Measurements from ENCODE around the gene SNRPD3. TPM values are rescaled to one million over a fixed set of nuclear protein-coding genes. Genes with fewer than 3 reads are reported as not detected.
A peak's percentile ranks its signal among the peaks of the same experiment; 100 is the strongest.

SNRPD3 gene
- 81.7 and 84.3 TPM in 2 replicates for polyA plus RNA-seq (2013)

DNA sequence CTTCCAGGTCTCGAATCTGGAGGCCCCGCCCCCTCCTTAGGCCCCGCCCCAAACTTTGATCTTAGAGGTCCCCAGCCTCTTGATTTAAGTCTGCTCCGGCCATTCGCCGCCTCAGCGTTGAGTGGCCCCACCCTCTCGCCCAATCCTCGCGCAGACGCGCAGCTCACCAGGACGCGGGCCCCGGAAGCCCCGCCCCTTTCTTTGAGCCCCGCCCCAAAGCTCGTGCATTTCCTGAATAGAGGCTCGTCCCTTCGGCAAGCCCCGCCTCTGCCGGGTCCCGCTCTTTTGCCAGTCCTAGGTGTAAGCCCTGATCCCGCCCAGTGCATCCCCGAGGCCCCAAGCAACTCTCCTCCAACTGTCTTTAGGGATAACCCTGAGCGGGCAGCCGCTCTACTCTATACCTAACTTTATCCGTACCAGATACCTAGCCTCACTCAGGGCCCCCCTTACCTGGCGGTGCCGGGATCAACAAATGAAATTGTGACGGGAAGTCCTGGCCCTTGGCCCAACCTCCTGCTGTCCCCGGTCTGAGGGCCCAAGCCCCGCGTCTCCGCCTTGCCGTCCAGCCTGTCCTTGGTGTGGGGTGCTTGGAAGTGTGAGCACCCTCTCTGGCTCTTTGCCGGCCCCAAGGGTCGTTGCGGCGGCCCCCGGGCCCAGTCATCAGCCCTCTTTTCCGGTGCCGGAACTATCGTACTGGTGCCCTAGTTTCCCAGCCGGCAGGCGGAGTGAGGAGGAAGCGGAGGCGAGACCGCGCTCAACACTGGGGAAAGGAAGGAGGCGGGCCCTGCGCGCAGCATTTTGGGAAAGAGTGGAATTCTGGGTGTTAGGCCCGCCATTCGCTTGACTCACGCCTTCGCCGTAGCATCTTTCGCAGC lies at the start of gene SNRPD3:
Gene SNRPD3 (plus strand): TSS at position 835 of the 875 bp plus-strand sequence. CDS start 1,676 bp downstream, outside the sequence.
- Histone ChIP-seq H2BK12ac (ENCODE audit: low read length) (peak within 1 kb of the TSS; percentile 23), H3K4me3 (ENCODE audit: low read depth, low read length) (peak within 1 kb of the TSS; percentile 95), H3K9me3 (ENCODE audit: insufficient read depth, low read depth, low read length) (no peaks in the 10 kb centered on the region), H2BK5ac (ENCODE audit: low read depth, low read length, poor library complexity) (peak within 1 kb of the TSS; percentile 90), H3K36me3 (ENCODE audit: control insufficient read depth in 1 of 2, insufficient read depth in 2 of 2, low read length in 2 of 2) (peaks cover 12 to 21% of the 10 kb centered on the region in 2 experiments), H3K4me1 (ENCODE audit: control insufficient read depth in 1 of 2, insufficient read depth in 2 of 2, low read length in 2 of 2) (peaks cover 8 to 12% of the 10 kb centered on the region in 2 experiments), H2AK5ac (ENCODE audit: low read length) (peak within 1 kb of the TSS; percentile 89), H3K27me3 (ENCODE audit: insufficient read depth, low read length) (no peaks in the 10 kb centered on the region), H3K4ac (ENCODE audit: low read depth, low read length) (peak within 1 kb of the TSS; percentile 91), H3K79me1 (ENCODE audit: low read length) (peaks cover 11% of the 10 kb centered on the region), H3K4me2 (ENCODE audit: low read length) (peak within 1 kb of the TSS; percentile 94), H3K27ac (ENCODE audit: low read depth, low read length) (peak within 1 kb of the TSS; percentile 90), H4K12ac (ENCODE audit: low read depth, low read length) (peak within 1 kb of the TSS; percentile 66), H3K18ac (ENCODE audit: low read length) (peak within 1 kb of the TSS; percentile 89), H3K9ac (ENCODE audit: low read length) (peak within 1 kb of the TSS; percentile 97), H2BK120ac (ENCODE audit: insufficient read depth, low read length, poor library complexity) (peak within 1 kb of the TSS; percentile 81), H3K23ac (ENCODE audit: low read length) (no peak within 1 kb of the TSS), H3K14ac (ENCODE audit: low read length) (peak within 1 kb of the TSS; percentile 95), H2AFZ (ENCODE audit: insufficient read depth, low read length, poor library complexity) (peak within 1 kb of the TSS; percentile 90), H3K79me2 (ENCODE audit: control insufficient read depth, insufficient read depth, low read length, poor library complexity) (peaks cover 14% of the 10 kb centered on the region), H4K8ac (ENCODE audit: low read depth, low read length) (peak within 1 kb of the TSS; percentile 98), H4K91ac (ENCODE audit: low read depth, low read length) (peak within 1 kb of the TSS; percentile 83)
- peak; percentile 99 for DNase-seq
- no CpG with 5 or more reads among the region's 59 CpGs for WGBS (ENCODE audit: extremely low coverage, insufficient coverage, insufficient read length)

DNA sequence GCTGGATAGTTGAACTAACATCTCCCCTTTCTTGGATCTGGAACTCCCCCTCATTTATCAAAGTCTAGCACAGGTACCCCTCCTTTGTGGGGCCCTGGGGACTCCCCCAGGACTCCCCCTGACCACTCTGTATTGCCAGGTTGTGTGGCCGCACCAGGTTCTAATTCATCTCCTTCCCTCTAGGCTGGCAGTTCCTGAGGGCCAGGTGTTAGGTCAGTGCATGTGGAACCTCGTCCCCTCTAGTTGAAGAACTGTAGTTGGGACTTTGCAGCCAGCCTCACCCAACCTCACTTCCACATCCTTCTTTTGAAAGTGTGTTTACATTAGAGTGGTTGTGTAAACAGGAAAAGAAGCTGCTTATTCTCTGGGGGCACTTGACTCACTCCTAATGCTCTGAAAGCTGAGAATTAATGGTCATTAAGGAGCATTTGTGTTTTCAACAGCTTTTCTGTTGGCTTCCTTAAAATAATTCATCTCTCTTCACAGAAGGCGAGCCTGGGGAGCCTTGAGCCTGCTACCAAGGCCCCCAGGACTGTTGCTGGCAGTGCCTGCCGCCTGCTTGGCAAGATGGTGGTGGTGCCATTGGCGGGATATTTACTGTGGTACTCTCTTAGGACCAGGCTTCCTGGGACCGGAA lies 48.9 kb upstream of the SNRPD3 start:
- Histone ChIP-seq H4K8ac (ENCODE audit: low read depth, low read length) (no peak overlapping the region), H2BK12ac (ENCODE audit: low read length) (no peak overlapping the region), H3K9me3 (ENCODE audit: insufficient read depth, low read depth, low read length) (no peaks in the 10 kb centered on the region), H3K14ac (ENCODE audit: low read length) (no peak overlapping the region), H3K4me1 (ENCODE audit: control insufficient read depth in 1 of 2, insufficient read depth in 2 of 2, low read length in 2 of 2) (no peaks in the 10 kb centered on the region), H3K4me2 (ENCODE audit: low read length) (no peak overlapping the region), H3K9ac (ENCODE audit: low read length) (no peak overlapping the region), H3K23ac (ENCODE audit: low read length) (no peak overlapping the region), H3K27me3 (ENCODE audit: insufficient read depth, low read length) (no peaks in the 10 kb centered on the region), H2AFZ (ENCODE audit: insufficient read depth, low read length, poor library complexity) (no peak overlapping the region), H3K79me2 (ENCODE audit: control insufficient read depth, insufficient read depth, low read length, poor library complexity) (no peaks in the 10 kb centered on the region), H3K18ac (ENCODE audit: low read length) (no peak overlapping the region), H3K36me3 (ENCODE audit: control insufficient read depth in 1 of 2, insufficient read depth in 2 of 2, low read length in 2 of 2) (no peaks in the 10 kb centered on the region), H3K4ac (ENCODE audit: low read depth, low read length) (no peak overlapping the region), H3K27ac (ENCODE audit: low read depth, low read length) (no peak overlapping the region), H3K79me1 (ENCODE audit: low read length) (no peaks in the 10 kb centered on the region), H4K12ac (ENCODE audit: low read depth, low read length) (no peak overlapping the region), H2BK5ac (ENCODE audit: low read depth, low read length, poor library complexity) (no peak overlapping the region), H3K4me3 (ENCODE audit: low read depth, low read length) (no peak overlapping the region), H2AK5ac (ENCODE audit: low read length) (no peak overlapping the region), H4K91ac (ENCODE audit: low read depth, low read length) (no peak overlapping the region), H2BK120ac (ENCODE audit: insufficient read depth, low read length, poor library complexity) (no peak overlapping the region)
- DNase-seq = no peak
- no CpG with 5 or more reads among the region's 6 CpGs for WGBS (ENCODE audit: extremely low coverage, insufficient coverage, insufficient read length)

DNA sequence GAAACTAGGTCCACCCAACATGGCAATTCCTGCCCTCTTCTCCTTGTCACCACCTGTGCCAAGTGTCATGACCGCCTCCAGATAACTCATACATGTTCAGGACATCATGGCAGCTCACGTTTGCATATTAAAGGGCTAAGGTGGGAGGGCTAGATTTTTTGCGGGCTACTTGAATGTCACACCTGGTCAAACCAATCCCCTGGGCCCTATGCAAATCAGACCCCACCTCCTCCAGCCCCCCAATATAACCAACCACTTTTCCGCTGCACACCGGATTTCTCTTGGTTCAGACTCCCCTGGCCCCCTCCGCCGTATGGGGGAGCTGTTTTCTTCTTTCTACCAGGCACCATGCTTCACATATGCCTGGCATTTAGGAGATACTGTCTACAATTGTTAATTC lies 48.1 kb upstream of the SNRPD3 start:
- Histone ChIP-seq H2BK120ac (ENCODE audit: insufficient read depth, low read length, poor library complexity) (no peak overlapping the region), H4K12ac (ENCODE audit: low read depth, low read length) (no peak overlapping the region), H3K4me1 (ENCODE audit: control insufficient read depth in 1 of 2, insufficient read depth in 2 of 2, low read length in 2 of 2) (no peaks in the 10 kb centered on the region), H3K27me3 (ENCODE audit: insufficient read depth, low read length) (no peaks in the 10 kb centered on the region), H3K79me1 (ENCODE audit: low read length) (no peaks in the 10 kb centered on the region), H3K18ac (ENCODE audit: low read length) (no peak overlapping the region), H4K8ac (ENCODE audit: low read depth, low read length) (no peak overlapping the region), H3K4me3 (ENCODE audit: low read depth, low read length) (no peak overlapping the region), H3K23ac (ENCODE audit: low read length) (no peak overlapping the region), H3K36me3 (ENCODE audit: control insufficient read depth in 1 of 2, insufficient read depth in 2 of 2, low read length in 2 of 2) (no peaks in the 10 kb centered on the region), H3K4ac (ENCODE audit: low read depth, low read length) (no peak overlapping the region), H3K9me3 (ENCODE audit: insufficient read depth, low read depth, low read length) (no peaks in the 10 kb centered on the region), H2AK5ac (ENCODE audit: low read length) (no peak overlapping the region), H3K27ac (ENCODE audit: low read depth, low read length) (no peak overlapping the region), H3K14ac (ENCODE audit: low read length) (no peak overlapping the region), H4K91ac (ENCODE audit: low read depth, low read length) (no peak overlapping the region), H2BK5ac (ENCODE audit: low read depth, low read length, poor library complexity) (no peak overlapping the region), H2BK12ac (ENCODE audit: low read length) (no peak overlapping the region), H3K4me2 (ENCODE audit: low read length) (no peak overlapping the region), H3K9ac (ENCODE audit: low read length) (no peak overlapping the region), H2AFZ (ENCODE audit: insufficient read depth, low read length, poor library complexity) (no peak overlapping the region), H3K79me2 (ENCODE audit: control insufficient read depth, insufficient read depth, low read length, poor library complexity) (no peaks in the 10 kb centered on the region)
- no CpG with 5 or more reads among the region's 7 CpGs for WGBS (ENCODE audit: extremely low coverage, insufficient coverage, insufficient read length)
- DNase-seq = no peak

DNA sequence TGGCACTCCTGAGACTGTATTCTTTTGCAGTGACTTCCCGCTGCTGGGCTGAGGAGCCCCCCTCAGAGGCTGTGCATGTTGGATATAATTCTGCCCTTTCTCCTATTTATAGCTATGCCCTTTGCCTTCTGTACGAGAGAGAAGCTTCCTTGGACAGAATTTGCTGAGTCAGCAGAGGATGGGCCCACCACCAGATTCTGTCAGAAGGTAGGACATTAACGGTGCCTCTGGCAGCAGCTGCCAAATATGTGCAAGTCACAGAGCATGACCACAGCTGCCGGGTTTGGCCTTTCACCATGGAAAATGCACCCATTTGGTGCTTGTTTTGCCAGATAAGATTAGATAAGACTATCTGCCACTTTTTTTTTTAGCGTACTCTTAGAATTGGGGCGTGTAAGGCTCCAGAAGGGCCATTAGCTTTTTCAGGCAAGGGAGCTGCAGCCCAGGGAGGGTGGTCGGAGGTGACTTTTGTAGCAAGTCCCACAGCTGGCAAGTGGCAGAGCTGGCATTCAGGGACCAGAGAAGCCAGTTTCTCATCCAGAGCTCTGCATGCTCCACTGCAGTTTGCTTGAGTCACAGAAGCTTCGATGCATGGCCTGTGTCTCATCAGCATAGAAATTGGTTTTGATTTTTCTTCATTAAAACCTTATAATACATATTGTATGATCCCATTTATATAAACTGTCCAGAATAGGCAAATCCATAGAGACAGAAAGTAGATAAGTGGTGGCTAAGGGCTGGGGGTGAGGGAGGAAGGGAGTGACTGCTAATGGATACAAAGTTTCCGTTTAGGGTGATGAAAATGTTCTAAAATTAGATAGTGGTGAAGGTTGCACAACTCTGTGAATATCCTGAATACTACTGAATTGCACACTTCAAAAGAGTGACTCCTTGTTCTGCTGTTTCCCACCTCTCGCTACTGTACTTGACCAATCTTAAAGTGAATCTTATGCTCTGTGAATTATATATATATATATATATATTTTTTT lies 44.9 kb upstream of the SNRPD3 start:
- no peak overlapping the region for H4K12ac ChIP-seq (ENCODE audit: low read depth, low read length)
- DNase-seq = peak in 1 of 2 donors; percentile 75
- H2BK12ac ChIP-seq (ENCODE audit: low read length) = no peak overlapping the region
- no peak overlapping the region for H3K4ac ChIP-seq (ENCODE audit: low read depth, low read length)
- H2AFZ ChIP-seq (ENCODE audit: insufficient read depth, low read length, poor library complexity) = peak overlapping the region; percentile 23
- H3K79me2 ChIP-seq (ENCODE audit: control insufficient read depth, insufficient read depth, low read length, poor library complexity) = no peaks in the 10 kb centered on the region
- H3K4me3 ChIP-seq (ENCODE audit: low read depth, low read length) = no peak overlapping the region
- H3K4me2 ChIP-seq (ENCODE audit: low read length) = no peak overlapping the region
- no peaks in the 10 kb centered on the region for H3K79me1 ChIP-seq (ENCODE audit: low read length)
- H2BK120ac ChIP-seq (ENCODE audit: insufficient read depth, low read length, poor library complexity) = no peak overlapping the region
- no peak overlapping the region for H2AK5ac ChIP-seq (ENCODE audit: low read length)
- no peak overlapping the region for H3K9ac ChIP-seq (ENCODE audit: low read length)
- H3K18ac ChIP-seq (ENCODE audit: low read length) = no peak overlapping the region
- no CpG with 5 or more reads among the region's 10 CpGs for WGBS (ENCODE audit: extremely low coverage, insufficient coverage, insufficient read length)
- H4K91ac ChIP-seq (ENCODE audit: low read depth, low read length) = no peak overlapping the region
- no peak overlapping the region for H2BK5ac ChIP-seq (ENCODE audit: low read depth, low read length, poor library complexity)
- no peak overlapping the region for H4K8ac ChIP-seq (ENCODE audit: low read depth, low read length)
- H3K27ac ChIP-seq (ENCODE audit: low read depth, low read length) = no peak overlapping the region
- H3K9me3 ChIP-seq (ENCODE audit: insufficient read depth, low read depth, low read length) = no peaks in the 10 kb centered on the region
- H3K4me1 ChIP-seq (ENCODE audit: control insufficient read depth in 1 of 2, insufficient read depth in 2 of 2, low read length in 2 of 2) = no peaks in the 10 kb centered on the region
- H3K36me3 ChIP-seq (ENCODE audit: control insufficient read depth in 1 of 2, insufficient read depth in 2 of 2, low read length in 2 of 2) = no peaks in the 10 kb centered on the region
- H3K23ac ChIP-seq (ENCODE audit: low read length) = no peak overlapping the region
- no peak overlapping the region for H3K14ac ChIP-seq (ENCODE audit: low read length)
- no peaks in the 10 kb centered on the region for H3K27me3 ChIP-seq (ENCODE audit: insufficient read depth, low read length)
